GM21360 (cell line): ENCODE data around the gene TAS2R1.
A peak's percentile ranks its signal among the peaks of the same experiment; 100 is the strongest.
"Not testable (repeated sequence)": the region's sequence is repeated elsewhere in the genome, so short reads cannot be mapped to it uniquely, and the experiment has no call there.

Experiments used
- ATAC-seq: cut with Tn5 transposase; IDR thresholded peaks from one replicate; pipeline ENCODE4 v1.9.1; 2021; ENCODE audit warnings: mild to moderate bottlenecking, moderate library complexity; ENCODE audit not compliant: unreplicated experiment

TAS2R1 gene

GRCh38 chr5:9623661-9624060, 6.5 kb downstream of the TAS2R1 start:
- ATAC-seq, result no peak

- ATAC-seq, result peak; percentile 69
Observed at GRCh38 chr5:9622971-9623421, 7.2 kb downstream of the TAS2R1 start.

DNA sequence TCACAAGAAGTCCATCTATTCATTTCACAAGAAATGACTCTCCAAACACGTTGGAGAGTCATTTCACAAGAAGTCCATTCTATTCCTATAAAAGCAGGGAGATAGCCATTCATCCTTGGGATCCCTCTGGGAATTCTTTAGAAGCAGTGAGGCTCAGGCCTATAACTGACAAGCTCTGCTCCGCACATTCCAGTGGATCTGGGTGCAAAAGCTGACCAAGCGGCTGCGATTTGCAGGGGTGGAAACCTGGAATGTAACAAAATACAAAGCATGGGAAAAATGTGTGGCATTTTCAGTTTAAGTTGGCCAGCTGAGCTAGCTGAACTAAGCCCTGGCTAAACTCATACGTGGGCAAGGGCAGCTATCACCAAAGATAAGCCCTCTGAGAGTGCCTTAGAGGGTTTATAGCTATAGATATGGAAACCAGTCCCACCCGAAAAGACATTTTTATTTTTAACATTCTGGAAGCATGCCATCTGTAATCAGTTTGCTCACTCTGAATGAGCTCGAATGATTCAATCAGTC, 8.7 kb downstream of the TAS2R1 start:
- no peak for ATAC-seq

GRCh38 chr5:9619331-9620092, 10.6 kb downstream of the TAS2R1 start:
- no peak for ATAC-seq

DNA sequence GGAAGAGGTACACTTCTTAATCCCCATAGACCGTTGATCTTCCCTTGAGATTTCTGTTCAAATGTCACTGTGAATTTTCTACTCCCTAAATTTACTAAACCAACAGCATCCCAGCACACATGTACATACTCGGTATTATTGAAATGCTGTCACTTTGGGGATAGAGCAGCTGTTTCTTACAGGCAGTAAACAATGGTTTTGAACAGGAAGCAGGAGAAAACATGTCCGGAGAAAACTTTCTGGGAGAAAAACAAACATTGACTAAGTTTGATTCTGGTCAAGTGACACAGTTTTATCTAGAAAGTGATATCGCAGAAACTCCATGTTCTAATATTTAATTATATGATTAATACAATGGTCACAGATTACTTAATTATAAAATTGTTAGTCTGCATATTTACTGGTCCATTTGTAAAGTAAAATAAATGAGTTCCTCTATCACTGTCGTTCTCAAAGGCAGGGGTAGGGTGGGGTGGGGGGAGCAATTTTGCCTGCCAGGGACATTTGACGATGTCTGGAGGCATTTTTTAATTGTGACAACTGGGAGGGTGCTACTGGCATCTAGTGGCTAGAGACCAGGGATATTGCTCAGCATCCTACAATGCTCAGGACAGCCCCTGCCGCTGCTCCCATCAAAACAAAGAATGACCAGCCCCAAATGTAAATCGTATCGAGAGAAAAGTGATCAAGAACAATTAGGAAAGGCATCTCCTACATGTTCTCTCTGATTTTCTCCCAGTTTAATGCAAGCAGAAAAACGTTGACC, 12.2 kb downstream of the TAS2R1 start:
- no peak for ATAC-seq

GRCh38 chr5:9617221-9617620, 12.9 kb downstream of the TAS2R1 start:
- ATAC-seq, result no peak

DNA sequence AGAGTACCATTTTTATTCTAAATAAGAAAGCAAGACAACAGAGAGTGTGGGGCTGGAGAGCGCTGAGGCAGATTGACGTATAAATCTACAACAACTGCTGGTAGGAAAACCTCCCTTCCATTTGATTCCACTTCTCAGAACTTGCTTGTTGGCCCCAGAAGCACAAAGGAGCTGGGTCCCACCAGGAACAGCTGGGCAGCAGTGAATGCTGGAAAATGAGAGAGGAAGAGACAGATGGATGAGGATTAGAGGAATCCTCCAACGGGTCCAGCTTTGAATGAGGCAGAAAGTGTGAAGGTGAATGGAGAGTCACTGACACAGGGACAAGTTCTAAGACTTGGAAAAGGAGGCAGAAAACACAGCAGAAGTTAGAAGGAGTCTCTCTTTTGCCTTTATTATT, 14.8 kb downstream of the TAS2R1 start:
- no peak for ATAC-seq

DNA sequence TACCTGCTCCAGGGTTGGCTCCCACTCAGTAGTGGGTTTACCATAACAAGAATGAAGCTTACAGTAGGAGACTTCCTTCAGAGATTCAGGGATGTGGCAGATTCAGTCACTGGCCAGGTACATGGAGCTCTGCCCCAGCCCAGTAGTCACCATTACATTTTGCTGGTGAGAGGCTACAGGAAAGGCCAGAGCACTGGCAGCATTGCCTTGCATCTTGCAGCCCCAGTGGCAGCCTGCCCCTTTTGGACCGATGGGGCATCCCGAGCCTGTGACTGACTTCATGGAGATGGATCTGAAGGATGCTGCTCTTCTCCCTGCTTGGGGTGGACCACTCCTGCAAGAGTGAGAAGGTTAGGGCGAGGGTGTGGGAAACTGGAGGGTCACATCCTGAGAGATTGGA, 16.8 kb downstream of the TAS2R1 start:
- ATAC-seq, result no peak

DNA sequence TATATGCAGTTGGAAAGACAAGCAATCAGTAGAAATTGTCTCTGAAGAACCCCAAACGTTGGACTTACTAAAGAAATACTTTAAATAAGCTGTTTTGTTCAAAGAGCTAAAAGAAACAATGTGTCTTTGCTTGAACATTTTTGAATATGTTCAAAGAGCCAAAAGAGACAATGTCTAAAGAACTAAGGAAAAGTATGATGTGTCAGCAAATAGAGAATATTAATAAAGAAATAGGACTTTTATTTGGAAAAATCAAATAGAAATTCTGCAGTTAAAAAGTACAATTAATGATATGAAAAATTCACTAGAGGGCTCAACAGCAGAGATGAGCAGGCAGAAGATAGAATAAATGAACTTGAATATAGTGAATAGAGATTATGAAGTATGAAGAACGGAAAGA, 19.2 kb downstream of the TAS2R1 start:
- ATAC-seq, result no peak

DNA sequence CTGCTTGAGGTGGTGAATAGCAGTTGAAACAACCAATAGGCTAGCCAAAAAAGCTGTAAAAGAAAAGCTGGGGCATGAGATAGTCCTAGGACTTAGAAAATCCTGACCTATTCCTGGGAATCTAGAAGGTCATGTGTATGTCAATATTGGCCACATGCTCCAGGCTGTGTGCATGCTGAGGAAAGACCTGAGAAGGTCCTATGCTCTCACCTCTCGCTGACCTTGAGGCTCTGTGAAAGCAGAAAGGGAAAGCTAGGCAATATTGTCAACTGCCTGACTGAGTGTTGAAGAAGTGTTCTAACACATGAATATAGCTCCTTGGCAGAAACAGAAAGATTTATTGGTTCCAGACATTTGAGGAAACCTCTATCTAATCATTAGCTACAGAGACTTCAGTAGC, 19.8 kb downstream of the TAS2R1 start:
- ATAC-seq, result no peak

GRCh38 chr5:9608093-9608492, 22.1 kb downstream of the TAS2R1 start:
- ATAC-seq, result no peak

DNA sequence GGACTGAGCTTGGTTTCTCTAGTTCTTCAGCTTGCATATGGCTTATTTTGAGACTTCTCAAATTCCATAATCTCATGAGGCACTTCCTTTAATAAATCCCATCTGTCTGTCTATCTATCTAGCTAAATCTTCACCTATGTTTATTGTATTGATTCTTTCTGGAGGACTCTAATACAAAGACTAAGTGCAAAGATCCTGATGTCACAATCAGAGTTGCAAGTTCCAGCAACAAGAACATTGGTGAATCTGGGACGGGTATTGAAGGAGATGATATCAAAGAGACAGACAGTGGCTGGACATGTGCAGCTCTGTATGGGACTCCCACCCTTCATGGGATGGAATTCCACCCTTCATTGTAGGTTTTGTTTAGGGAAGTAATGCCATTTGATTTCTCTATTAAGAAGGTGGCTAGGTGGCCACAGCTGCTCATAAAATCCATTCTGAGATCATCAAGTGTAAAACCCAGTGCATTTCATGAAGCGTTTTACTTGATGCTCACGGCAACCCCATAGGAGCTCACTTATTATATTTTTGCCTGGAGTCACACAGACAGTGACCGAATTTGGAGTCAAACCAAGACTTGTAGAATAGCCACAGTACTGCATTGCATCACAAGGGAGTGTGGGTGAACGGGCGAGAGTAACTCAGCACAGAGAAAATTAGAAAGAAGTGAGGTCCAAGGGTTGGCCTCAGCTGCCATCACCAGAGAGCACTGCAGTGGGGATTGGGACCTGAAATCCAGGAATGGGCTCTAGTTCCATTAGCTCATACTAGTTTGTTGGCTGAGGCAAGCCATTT, 24.9 kb downstream of the TAS2R1 start:
- ATAC-seq, result no peak

- ATAC-seq, result no peak
Observed at GRCh38 chr5:9604416-9604815, 25.7 kb downstream of the TAS2R1 start.

GRCh38 chr5:9601055-9601739, 29.0 kb downstream of the TAS2R1 start:
- no peak for ATAC-seq

GRCh38 chr5:9599391-9599790, 30.8 kb downstream of the TAS2R1 start:
- ATAC-seq, result no peak

DNA sequence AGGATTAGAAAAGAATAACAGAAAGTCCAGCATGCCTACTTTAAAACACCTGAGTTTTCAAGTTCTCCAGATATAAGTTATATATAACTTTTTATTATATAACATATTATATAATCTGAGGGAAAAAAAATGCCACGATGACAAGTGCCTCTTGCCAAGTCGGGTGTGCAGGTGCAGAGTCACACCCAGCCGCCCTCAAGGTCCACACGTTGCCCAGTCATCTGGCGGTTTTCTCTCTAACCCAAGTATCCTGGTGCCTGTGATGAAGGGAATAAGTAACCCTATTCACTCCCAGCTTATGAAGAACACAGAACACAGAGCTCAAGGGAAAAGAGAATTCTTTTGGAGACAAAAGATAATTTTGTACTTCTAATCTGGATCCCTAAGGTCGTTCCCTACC, 31.8 kb downstream of the TAS2R1 start:
- ATAC-seq, result not testable (repeated sequence)

DNA sequence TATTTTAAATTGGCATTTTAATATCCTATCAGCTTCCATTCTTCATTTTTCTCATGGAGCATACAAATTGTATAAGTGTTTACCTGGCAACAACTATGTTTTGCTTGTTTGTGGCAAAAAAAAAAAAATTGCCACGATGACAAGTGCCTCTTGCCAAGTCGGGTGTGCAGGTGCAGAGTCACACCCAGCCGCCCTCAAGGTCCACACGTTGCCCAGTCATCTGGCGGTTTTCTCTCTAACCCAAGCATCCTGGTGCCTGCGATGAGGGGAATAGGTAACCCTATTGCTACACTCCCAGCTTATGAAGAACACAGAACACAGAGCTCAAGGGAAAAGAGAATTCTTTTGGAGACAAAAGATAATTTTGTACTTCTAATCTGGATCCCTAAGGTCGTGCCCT, 32.8 kb downstream of the TAS2R1 start:
- not testable (repeated sequence) for ATAC-seq

GRCh38 chr5:9596824-9597223, 33.3 kb downstream of the TAS2R1 start:
- ATAC-seq, result no peak

- no peak for ATAC-seq
Observed at GRCh38 chr5:9596171-9596780, 33.9 kb downstream of the TAS2R1 start.

- no peak for ATAC-seq
Observed at GRCh38 chr5:9594913-9595312, 35.2 kb downstream of the TAS2R1 start.
